ENCODE data around the gene HAT1.

The HAT1 gene

DNA sequence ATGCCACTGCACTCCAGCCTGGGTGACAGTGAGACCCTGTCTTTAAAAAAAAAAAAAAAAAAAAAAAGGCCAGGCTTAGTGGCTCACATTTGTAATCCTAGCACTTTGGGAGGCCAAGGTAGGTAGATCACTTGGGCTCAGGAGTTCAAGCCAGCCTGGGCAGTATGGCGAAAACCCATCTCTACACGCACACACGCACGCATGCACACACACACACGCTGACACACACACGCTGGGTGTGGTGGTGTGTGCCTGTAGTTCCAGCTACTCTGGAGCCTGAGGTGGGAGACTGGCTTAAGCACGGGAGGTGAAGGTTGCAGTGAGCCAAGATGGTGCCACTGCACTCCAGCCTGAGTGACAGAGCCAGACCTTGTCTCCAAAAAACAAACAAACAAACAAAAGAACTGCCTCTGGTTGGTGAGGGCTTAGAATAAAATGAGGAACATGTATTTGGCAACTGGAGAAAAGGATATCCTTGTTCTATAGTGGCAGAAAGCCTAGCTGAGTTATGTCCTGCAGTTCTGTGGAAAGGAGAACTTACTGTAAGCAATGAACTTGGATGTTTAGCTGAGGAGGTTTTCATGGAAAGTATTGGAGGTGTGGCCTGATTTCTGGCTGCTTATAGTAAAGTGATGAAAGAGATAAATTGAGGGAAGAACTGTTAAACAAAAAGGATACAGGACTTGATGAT is 34.0 kb downstream of the HAT1 start:
- Histone ChIP-seq H3K4me3 (ENCODE audit: low read depth in 1 of 2, low read length in 2 of 2) (no peak overlapping the region), H3K79me2 (ENCODE audit: insufficient read depth, low read length) (peaks cover 39% of the 10 kb centered on the region), H3K9me3 (ENCODE audit: insufficient read depth, low read length, severe bottlenecking) (no peaks in the 10 kb centered on the region), H3K4me1 (ENCODE audit: insufficient read depth, low read length) (0 out of 2 replicates have a peak, but pooled peaks cover 7% of the 10 kb centered on the region), H3K36me3 (ENCODE audit: insufficient read depth, low read length) (peaks cover 53% of the 10 kb centered on the region; the same call in 1 of the 2 replicates), H3K4me2 (ENCODE audit: insufficient read depth, low read length) (no peak overlapping the region), H3K27ac (ENCODE audit: low read length) (no peak overlapping the region), H2AFZ (ENCODE audit: low read depth, low read length) (no peak overlapping the region), H3K9ac (ENCODE audit: low read depth, low read length) (no peak overlapping the region), H4K20me1 (ENCODE audit: insufficient read depth, low read length) (no peaks in the 10 kb centered on the region; the same call in 1 of the 2 replicates), H3K27me3 (ENCODE audit: insufficient read depth, low read length, poor library complexity) (no peaks in the 10 kb centered on the region)
- DNase-seq (no peak), ATAC-seq (ENCODE audit: insufficient read depth, low read depth) (no peak)
- TF ChIP-seq EZH2 (IDR thresholded peaks at IDR 0.05; ENCODE audit: borderline replicate concordance, low read depth, low read length, severe bottlenecking) = no peak
- TF ChIP-seq, protein P1, sequence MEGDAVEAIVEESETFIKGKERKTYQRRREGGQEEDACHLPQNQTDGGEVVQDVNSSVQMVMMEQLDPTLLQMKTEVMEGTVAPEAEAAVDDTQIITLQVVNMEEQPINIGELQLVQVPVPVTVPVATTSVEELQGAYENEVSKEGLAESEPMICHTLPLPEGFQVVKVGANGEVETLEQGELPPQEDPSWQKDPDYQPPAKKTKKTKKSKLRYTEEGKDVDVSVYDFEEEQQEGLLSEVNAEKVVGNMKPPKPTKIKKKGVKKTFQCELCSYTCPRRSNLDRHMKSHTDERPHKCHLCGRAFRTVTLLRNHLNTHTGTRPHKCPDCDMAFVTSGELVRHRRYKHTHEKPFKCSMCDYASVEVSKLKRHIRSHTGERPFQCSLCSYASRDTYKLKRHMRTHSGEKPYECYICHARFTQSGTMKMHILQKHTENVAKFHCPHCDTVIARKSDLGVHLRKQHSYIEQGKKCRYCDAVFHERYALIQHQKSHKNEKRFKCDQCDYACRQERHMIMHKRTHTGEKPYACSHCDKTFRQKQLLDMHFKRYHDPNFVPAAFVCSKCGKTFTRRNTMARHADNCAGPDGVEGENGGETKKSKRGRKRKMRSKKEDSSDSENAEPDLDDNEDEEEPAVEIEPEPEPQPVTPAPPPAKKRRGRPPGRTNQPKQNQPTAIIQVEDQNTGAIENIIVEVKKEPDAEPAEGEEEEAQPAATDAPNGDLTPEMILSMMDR (IDR thresholded peaks at IDR 0.05; ENCODE audit: borderline replicate concordance, extremely low read depth, low read length, poor library complexity, severe bottlenecking) = no peak

DNA sequence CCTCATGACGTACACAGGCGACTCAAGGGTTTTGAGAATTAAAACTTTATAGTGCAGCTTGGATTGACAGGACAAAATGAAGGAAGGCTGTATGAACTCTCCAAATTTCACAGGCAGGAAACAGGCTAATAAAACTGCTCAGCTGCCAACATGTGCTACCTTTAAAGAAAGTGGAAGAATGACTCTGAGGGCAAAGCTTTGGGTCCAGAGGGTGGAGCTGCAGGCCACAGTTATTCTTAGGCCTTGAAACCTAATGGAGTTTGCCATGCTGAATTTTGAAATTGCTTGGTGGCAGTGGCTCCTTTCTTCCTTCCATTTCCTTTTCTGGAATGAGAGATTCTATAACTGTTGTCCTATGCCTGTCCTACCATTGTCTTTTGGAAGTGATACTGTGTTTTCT is 34.8 kb downstream of the HAT1 start:
- no peak overlapping the region for H3K4me3 ChIP-seq (ENCODE audit: low read depth in 1 of 2, low read length in 2 of 2)
- H3K27me3 ChIP-seq (ENCODE audit: insufficient read depth, low read length, poor library complexity) = no peaks in the 10 kb centered on the region
- no peak overlapping the region for H3K9ac ChIP-seq (ENCODE audit: low read depth, low read length)
- TF ChIP-seq, protein P1 (IDR thresholded peaks at IDR 0.05; ENCODE audit: borderline replicate concordance, extremely low read depth, low read length, poor library complexity, severe bottlenecking) = peak; percentile 38
- no peak for TF ChIP-seq EZH2 (IDR thresholded peaks at IDR 0.05; ENCODE audit: borderline replicate concordance, low read depth, low read length, severe bottlenecking)
- DNase-seq = no peak
- H3K36me3 ChIP-seq (ENCODE audit: insufficient read depth, low read length) = peaks cover 48% of the 10 kb centered on the region; the same call in 1 of the 2 replicates
- H3K27ac ChIP-seq (ENCODE audit: low read length) = no peak overlapping the region
- no peak overlapping the region for H2AFZ ChIP-seq (ENCODE audit: low read depth, low read length)
- H3K79me2 ChIP-seq (ENCODE audit: insufficient read depth, low read length) = peaks cover 36% of the 10 kb centered on the region
- H3K4me1 ChIP-seq (ENCODE audit: insufficient read depth, low read length) = peaks cover 11% of the 10 kb centered on the region; the same call in 1 of the 2 replicates
- no peaks in the 10 kb centered on the region; the same call in 1 of the 2 replicates for H4K20me1 ChIP-seq (ENCODE audit: insufficient read depth, low read length)
- H3K9me3 ChIP-seq (ENCODE audit: insufficient read depth, low read length, severe bottlenecking) = no peaks in the 10 kb centered on the region
- 0 out of 3 replicates have a peak, but pooled peaks have one; percentile 37 for ATAC-seq (ENCODE audit: insufficient read depth, low read depth)
- H3K4me2 ChIP-seq (ENCODE audit: insufficient read depth, low read length) = no peak overlapping the region

DNA sequence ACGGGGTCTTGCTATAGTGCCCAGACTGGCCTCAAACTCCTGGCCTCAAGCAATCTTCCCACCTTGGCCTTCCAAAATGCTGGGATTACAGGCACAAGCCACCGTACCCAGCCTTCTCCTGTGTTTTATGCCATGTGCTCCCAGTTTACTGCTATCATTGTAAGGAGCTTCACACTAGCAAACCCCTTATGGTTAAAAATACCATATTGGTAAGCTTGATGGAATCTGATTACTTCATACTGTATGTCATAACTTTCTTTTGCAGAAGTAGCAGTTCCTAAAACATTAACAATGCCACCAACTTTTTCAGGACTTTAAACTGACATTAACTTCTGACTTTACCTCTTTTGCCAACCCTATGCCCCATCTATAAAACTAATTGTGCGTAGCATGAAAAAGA is 36.2 kb downstream of the HAT1 start:
- H3K27me3 ChIP-seq (ENCODE audit: insufficient read depth, low read length, poor library complexity) = no peaks in the 10 kb centered on the region
- H3K9ac ChIP-seq (ENCODE audit: low read depth, low read length) = no peak overlapping the region
- ATAC-seq (ENCODE audit: insufficient read depth, low read depth) = no peak
- peaks cover 27% of the 10 kb centered on the region for H3K79me2 ChIP-seq (ENCODE audit: insufficient read depth, low read length)
- peaks cover 35% of the 10 kb centered on the region; the same call in 1 of the 2 replicates for H3K36me3 ChIP-seq (ENCODE audit: insufficient read depth, low read length)
- H2AFZ ChIP-seq (ENCODE audit: low read depth, low read length) = no peak overlapping the region
- no peak overlapping the region for H3K4me2 ChIP-seq (ENCODE audit: insufficient read depth, low read length)
- H3K4me3 ChIP-seq (ENCODE audit: low read depth in 1 of 2, low read length in 2 of 2) = no peak overlapping the region
- no peak for TF ChIP-seq EZH2 (IDR thresholded peaks at IDR 0.05; ENCODE audit: borderline replicate concordance, low read depth, low read length, severe bottlenecking)
- TF ChIP-seq, protein P1 (IDR thresholded peaks at IDR 0.05; ENCODE audit: borderline replicate concordance, extremely low read depth, low read length, poor library complexity, severe bottlenecking) = no peak
- H3K9me3 ChIP-seq (ENCODE audit: insufficient read depth, low read length, severe bottlenecking) = no peaks in the 10 kb centered on the region
- DNase-seq = no peak
- no peak overlapping the region for H3K27ac ChIP-seq (ENCODE audit: low read length)
- H4K20me1 ChIP-seq (ENCODE audit: insufficient read depth, low read length) = no peaks in the 10 kb centered on the region; the same call in 1 of the 2 replicates
- peaks cover 24% of the 10 kb centered on the region; the same call in 1 of the 2 replicates for H3K4me1 ChIP-seq (ENCODE audit: insufficient read depth, low read length)
